Measurements from ENCODE around the gene PCSK5.

The PCSK5 gene

DNA sequence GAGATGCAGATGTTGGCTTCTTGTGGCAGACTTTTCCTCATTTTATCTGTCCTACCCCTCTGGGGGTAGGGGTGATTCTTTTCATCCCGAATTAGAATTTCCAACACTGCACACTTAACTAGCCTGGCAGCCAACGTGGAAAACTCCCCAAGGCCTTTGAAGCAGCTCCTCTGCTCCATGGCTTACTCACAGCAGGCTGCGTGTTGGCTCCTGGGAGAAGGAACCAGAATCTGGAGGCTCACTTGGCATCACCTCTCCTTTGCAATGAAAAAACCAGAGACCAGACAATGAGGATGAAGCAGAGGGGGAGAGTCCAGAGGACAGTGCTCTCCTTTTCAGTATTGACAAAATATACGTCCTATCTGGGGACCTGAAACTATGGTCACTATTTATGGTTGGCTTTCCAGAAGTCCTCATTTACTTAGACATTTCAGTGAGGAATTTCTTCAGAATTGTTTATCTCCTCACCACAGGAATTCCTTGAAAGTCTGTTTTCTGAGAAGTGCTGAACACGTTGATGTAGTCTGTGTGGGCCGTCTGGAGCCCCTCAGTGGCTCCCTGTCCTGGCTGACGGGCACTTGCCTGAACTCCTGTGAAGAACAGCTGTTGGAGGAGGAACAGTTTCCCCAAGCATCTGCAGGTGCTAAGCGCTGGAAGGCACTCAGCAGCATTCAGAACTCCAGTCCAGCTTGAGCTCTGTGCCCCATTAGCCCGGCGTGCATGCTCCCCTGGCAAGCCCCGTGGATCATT lies 272.5 kb downstream of the PCSK5 start:
- no peak overlapping the region for H3K4me3 ChIP-seq (ENCODE audit: low read length)
- TF ChIP-seq ZNF274 (IDR thresholded peaks at IDR 0.05; ENCODE audit: low read depth, low read length), result no peak

DNA sequence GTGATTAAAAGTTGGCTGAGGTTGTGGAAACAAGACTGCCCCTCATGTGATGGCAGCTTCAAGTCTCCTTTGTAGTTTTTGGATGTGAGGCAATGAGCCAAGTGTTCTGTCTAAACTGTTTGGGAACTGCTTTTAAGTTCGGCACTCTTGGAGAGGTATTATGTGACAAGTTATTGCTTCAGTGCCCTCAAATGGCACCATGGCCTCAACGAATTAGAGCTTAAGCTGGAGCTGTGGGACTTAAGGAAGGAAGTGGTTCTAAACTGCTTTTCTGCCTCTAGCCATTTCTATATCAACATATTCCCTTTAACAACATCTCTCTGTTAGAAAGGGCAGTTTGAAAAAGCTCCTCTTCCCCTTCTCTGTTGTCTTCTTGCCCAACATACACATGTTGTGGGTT lies 276.1 kb downstream of the PCSK5 start:
- no peak overlapping the region for H3K4me3 ChIP-seq (ENCODE audit: low read length)
- TF ChIP-seq ZNF274 (IDR thresholded peaks at IDR 0.05; ENCODE audit: low read depth, low read length), result no peak

DNA sequence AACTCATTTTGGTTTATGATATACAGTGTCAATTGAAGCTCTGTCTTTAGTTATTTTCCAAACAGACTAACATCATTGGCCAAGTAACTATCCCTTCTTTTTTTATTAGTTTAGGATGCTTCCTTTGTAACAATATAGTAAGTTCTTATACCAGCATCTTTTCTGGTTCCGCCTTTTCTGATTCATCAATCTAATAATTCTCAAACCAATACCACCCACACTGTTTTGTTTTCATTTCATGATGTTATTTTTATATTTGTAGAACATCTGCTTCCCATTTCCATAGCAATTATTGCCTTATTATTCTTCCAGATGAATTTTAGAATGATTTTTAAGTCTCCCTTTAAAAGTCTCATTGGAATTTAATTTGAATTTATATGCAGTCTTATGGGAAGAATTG lies 285.7 kb downstream of the PCSK5 start:
- TF ChIP-seq ZNF274 (IDR thresholded peaks at IDR 0.05; ENCODE audit: low read depth, low read length), result no peak
- no peak overlapping the region for H3K4me3 ChIP-seq (ENCODE audit: low read length)

- no peak for TF ChIP-seq ZNF274 (IDR thresholded peaks at IDR 0.05; ENCODE audit: low read depth, low read length)
Measured at GRCh38 chr9:76177931-76178330, 287.5 kb downstream of the PCSK5 start.

GRCh38 chr9:76180541-76180940 lies 290.1 kb downstream of the PCSK5 start:
- H3K4me3 ChIP-seq (ENCODE audit: low read length), result no peak overlapping the region
- no peak for TF ChIP-seq ZNF274 (IDR thresholded peaks at IDR 0.05; ENCODE audit: low read depth, low read length)

More at GRCh38 chr9:76177931-76178330, 287.5 kb downstream of the PCSK5 start:
- H3K4me3 ChIP-seq (ENCODE audit: low read length), result no peak overlapping the region

GRCh38 chr9:76181020-76181641 lies 290.7 kb downstream of the PCSK5 start:
- H3K4me3 ChIP-seq (ENCODE audit: low read length), result no peak overlapping the region
- TF ChIP-seq ZNF274 (IDR thresholded peaks at IDR 0.05; ENCODE audit: low read depth, low read length), result no peak

- no peak for TF ChIP-seq ZNF274 (IDR thresholded peaks at IDR 0.05; ENCODE audit: low read depth, low read length)
- no peak overlapping the region for H3K4me3 ChIP-seq (ENCODE audit: low read length)
Measured at GRCh38 chr9:76181781-76182180, 291.3 kb downstream of the PCSK5 start.

DNA sequence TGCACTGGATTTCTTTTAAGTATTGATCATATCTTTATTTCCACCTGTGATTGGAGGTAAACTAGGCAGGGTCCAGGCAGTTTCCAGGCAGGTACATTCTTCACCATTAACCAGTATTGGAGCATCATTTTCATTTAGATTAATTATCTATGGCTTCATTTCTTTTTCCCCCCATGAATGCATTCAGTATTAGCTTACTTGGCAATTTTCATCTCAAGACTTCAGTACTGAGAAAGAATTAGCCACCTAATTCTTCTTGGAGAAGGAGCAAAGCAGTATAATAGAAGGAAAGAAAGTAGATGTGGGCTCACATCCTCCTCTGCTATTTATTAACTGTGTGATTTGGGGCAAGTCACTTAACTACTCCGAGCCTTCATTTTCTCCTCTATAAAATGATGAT lies 295.0 kb downstream of the PCSK5 start:
- H3K4me3 ChIP-seq (ENCODE audit: low read length), result no peak overlapping the region
- TF ChIP-seq ZNF274 (IDR thresholded peaks at IDR 0.05; ENCODE audit: low read depth, low read length), result no peak

GRCh38 chr9:76188286-76188685 lies 297.8 kb downstream of the PCSK5 start:
- H3K4me3 ChIP-seq (ENCODE audit: low read length), result no peak overlapping the region
- TF ChIP-seq ZNF274 (IDR thresholded peaks at IDR 0.05; ENCODE audit: low read depth, low read length), result no peak

- H3K4me3 ChIP-seq (ENCODE audit: low read length), result no peak overlapping the region
- no peak for TF ChIP-seq ZNF274 (IDR thresholded peaks at IDR 0.05; ENCODE audit: low read depth, low read length)
Measured at GRCh38 chr9:76188905-76189304, 298.4 kb downstream of the PCSK5 start.

GRCh38 chr9:76191493-76191892 lies 301.0 kb downstream of the PCSK5 start:
- no peak for TF ChIP-seq ZNF274 (IDR thresholded peaks at IDR 0.05; ENCODE audit: low read depth, low read length)
- no peak overlapping the region for H3K4me3 ChIP-seq (ENCODE audit: low read length)

GRCh38 chr9:76192013-76192412 lies 301.5 kb downstream of the PCSK5 start:
- no peak overlapping the region for H3K4me3 ChIP-seq (ENCODE audit: low read length)
- no peak for TF ChIP-seq ZNF274 (IDR thresholded peaks at IDR 0.05; ENCODE audit: low read depth, low read length)

GRCh38 chr9:76194896-76195295 lies 304.4 kb downstream of the PCSK5 start:
- TF ChIP-seq ZNF274 (IDR thresholded peaks at IDR 0.05; ENCODE audit: low read depth, low read length), result no peak
- H3K4me3 ChIP-seq (ENCODE audit: low read length), result no peak overlapping the region

DNA sequence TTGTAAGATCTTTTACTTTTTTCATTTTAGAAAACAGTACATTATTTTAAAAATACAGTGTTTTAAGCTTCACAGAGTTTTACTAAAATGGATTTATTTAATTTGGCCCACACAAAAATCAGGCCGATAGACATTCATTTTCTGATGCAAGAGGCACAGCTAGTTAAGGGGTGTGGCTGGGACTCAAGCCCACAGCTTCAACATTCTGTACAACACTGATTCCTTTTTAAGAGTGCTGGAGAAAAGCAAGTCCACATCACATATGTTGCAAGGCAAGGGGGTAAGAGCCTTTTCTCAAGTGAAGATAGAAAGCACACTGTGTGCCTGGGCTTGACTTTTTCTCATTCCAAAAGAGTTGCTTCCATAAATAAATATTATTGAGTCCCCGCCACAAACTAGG lies 307.9 kb downstream of the PCSK5 start:
- TF ChIP-seq ZNF274 (IDR thresholded peaks at IDR 0.05; ENCODE audit: low read depth, low read length), result no peak
- no peak overlapping the region for H3K4me3 ChIP-seq (ENCODE audit: low read length)

GRCh38 chr9:76200315-76200714 lies 309.8 kb downstream of the PCSK5 start:
- H3K4me3 ChIP-seq (ENCODE audit: low read length), result no peak overlapping the region
- TF ChIP-seq ZNF274 (IDR thresholded peaks at IDR 0.05; ENCODE audit: low read depth, low read length), result no peak
